Activated T-helper 1 cell treated with Interleukin-2 at 50 U/mL for 16 hours (primary cell): ENCODE measurements around the gene SPO11.
A peak's percentile ranks its signal among the peaks of the same experiment; 100 is the strongest.

Experiments
- DNase-seq: peaks from one replicate; pipeline ENCODE4 v3.0.0-alpha.2; 2020; ENCODE audit warnings: low read depth

The SPO11 gene

GRCh38 chr20:57391439-57392301 lies 62.1 kb downstream of the SPO11 start:
- no peak for DNase-seq

GRCh38 chr20:57392512-57393271 lies 63.1 kb downstream of the SPO11 start:
- peak; percentile 77 for DNase-seq
